Measurements from ENCODE around the gene GATAD1. TPM values are rescaled to one million over a fixed set of nuclear protein-coding genes. Genes with fewer than 3 reads are reported as not detected.

The GATAD1 gene
- total and polyA plus RNA-seq, 12 donors = 10.0 to 25.2 (median 14.2) TPM

DNA sequence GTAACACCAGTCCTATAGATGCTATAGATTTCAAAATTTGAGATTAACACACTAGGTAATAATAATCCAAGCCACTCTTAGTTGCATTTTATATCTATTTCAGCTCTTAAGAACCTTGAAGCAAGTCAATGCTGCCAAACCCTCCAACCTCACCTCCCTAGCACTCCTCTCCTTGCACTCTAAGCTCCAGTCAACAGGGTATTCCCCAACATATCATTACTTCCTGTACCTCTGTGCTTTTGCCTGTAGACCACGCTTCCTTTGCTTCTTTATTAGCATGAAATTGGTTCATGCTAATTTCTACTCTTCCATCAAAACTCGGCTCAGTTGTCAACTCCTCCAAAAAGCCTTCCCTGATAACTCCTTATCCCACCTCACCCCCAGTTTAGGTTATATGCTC lies 56.5 kb downstream of the GATAD1 start:
- WGBS, 2 donors = 91 to 92% methylated on average over 2 of the region's 2 CpGs
- DNase-seq = no peak
- H3K36me3 ChIP-seq = peaks cover 0 to 100% (median 39%) of the 10 kb centered on the region in 9 donors
- no peaks in the 10 kb centered on the region for H3K27me3 ChIP-seq
- TF ChIP-seq, protein P1, sequence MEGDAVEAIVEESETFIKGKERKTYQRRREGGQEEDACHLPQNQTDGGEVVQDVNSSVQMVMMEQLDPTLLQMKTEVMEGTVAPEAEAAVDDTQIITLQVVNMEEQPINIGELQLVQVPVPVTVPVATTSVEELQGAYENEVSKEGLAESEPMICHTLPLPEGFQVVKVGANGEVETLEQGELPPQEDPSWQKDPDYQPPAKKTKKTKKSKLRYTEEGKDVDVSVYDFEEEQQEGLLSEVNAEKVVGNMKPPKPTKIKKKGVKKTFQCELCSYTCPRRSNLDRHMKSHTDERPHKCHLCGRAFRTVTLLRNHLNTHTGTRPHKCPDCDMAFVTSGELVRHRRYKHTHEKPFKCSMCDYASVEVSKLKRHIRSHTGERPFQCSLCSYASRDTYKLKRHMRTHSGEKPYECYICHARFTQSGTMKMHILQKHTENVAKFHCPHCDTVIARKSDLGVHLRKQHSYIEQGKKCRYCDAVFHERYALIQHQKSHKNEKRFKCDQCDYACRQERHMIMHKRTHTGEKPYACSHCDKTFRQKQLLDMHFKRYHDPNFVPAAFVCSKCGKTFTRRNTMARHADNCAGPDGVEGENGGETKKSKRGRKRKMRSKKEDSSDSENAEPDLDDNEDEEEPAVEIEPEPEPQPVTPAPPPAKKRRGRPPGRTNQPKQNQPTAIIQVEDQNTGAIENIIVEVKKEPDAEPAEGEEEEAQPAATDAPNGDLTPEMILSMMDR (IDR thresholded peaks at IDR 0.05) = no peak
- no peak overlapping the region for H3K4me3 ChIP-seq
- no peaks in the 10 kb centered on the region for H3K9me3 ChIP-seq
- no peaks in the 10 kb centered on the region for H3K4me1 ChIP-seq
- H3K27ac ChIP-seq = no peak overlapping the region
- intact Hi-C loops (cut with DNase I) = no loop called here
- ATAC-seq = no peak

DNA sequence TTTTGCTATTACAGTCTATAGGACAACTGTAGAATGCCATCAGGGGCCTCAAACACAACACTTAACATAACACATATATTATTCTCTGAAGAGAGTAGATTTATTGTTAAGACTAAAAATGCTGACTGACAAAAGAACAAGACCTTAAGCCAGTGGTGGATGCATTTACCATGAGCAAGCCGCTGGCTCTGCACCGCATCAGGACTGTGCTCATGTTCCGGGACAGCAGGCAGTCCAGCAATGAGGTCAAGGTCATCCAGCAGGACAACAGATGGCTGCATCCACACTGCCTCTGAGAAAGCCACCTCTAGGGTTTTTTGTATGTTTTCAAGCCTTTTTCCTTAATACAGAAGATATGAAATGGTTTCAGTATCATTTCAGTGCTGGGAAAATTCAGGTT lies 57.3 kb downstream of the GATAD1 start:
- DNase-seq (no peak), ATAC-seq (peak in 5 of 8 donors; percentile 25 to 66 (median 62))
- H3K9me3 ChIP-seq = no peaks in the 10 kb centered on the region
- no peak overlapping the region for H3K27ac ChIP-seq
- WGBS, 2 donors = 76 to 81% methylated on average over 3 of the region's 3 CpGs
- H3K27me3 ChIP-seq = no peaks in the 10 kb centered on the region
- TF ChIP-seq, protein P1 (IDR thresholded peaks at IDR 0.05) = no peak
- no peaks in the 10 kb centered on the region for H3K4me1 ChIP-seq
- H3K36me3 ChIP-seq = peaks cover 0 to 100% (median 31%) of the 10 kb centered on the region in 9 donors
- no peak overlapping the region for H3K4me3 ChIP-seq
- intact Hi-C loops (cut with DNase I) = no loop called here

DNA sequence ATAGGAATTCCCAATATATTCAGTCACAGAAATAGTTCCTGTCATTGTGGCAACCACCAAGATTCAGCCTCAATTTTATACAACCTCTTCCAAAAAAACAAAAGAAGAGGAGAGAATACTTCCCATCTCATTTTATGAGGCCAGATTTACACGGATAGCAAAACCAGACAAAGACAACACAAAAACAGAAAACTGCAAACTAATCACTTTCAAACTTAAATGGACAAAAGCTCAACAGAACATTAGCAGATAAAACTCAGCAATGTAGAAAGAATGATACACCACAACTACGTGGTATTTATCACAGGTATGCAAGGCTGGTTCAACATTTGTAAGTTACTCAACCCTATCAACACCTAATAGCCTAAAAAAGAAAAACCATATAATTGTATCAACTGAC lies 59.1 kb downstream of the GATAD1 start:
- TF ChIP-seq, protein P1 (IDR thresholded peaks at IDR 0.05) = no peak
- DNase-seq (no peak), ATAC-seq (no peak)
- Histone ChIP-seq H3K27ac (no peak overlapping the region), H3K9me3 (no peaks in the 10 kb centered on the region), H3K27me3 (no peaks in the 10 kb centered on the region), H3K4me1 (no peaks in the 10 kb centered on the region), H3K4me3 (no peak overlapping the region), H3K36me3 (peaks cover 0 to 100% (median 22%) of the 10 kb centered on the region in 9 donors)
- intact Hi-C loops (cut with DNase I) = no loop called here
- WGBS, 2 donors = 73 to 78% methylated on average over 2 of the region's 2 CpGs

DNA sequence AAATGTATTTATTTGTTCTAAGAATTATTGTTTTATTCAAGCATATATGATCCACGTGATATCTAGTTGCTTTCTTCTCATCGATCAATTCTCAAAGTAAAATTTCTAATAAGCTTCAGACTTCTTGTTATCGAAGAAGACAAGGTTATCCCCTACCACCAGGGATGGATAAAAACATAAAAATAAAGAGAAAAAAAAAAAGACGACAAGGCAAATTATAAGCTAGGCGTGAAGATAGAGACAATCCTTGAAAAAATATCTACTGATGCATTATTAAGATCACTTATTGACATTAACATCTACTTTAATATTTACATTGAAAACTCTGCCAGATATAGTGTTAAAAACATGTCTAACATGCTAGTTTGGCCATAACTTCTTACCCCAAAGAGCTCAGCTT lies 61.7 kb downstream of the GATAD1 start:
- 98 to 99% methylated on average over 5 of the region's 5 CpGs for WGBS, 2 donors
- Histone ChIP-seq H3K36me3 (peaks cover 0 to 100% (median 18%) of the 10 kb centered on the region in 9 donors), H3K4me3 (no peak overlapping the region), H3K4me1 (no peaks in the 10 kb centered on the region), H3K27ac (no peak overlapping the region), H3K9me3 (no peaks in the 10 kb centered on the region), H3K27me3 (no peaks in the 10 kb centered on the region)
- intact Hi-C loops (cut with DNase I) = no loop called here
- DNase-seq (no peak), ATAC-seq (no peak)
- TF ChIP-seq, protein P1 (IDR thresholded peaks at IDR 0.05) = no peak

Other genes starting within 250 kb of the GATAD1 start
- 10 to 100 TPM; 21.9 to 40.8 (median 32.1) TPM for gene KRIT1, start 201.6 kb upstream of the GATAD1 start, total RNA-seq
- gene KRIT1, start 201.6 kb upstream of the GATAD1 start, polyA plus RNA-seq = 10 to 100 TPM; 12.0 to 18.6 TPM
- 10 to 100 TPM; 28.7 to 71.0 (median 45.7) TPM for gene ANKIB1, start 201.5 kb upstream of the GATAD1 start, total RNA-seq
- gene ANKIB1, start 201.5 kb upstream of the GATAD1 start, polyA plus RNA-seq = 10 to 100 TPM in 1 of 2 donors, 1 to 10 TPM in 1; 5.5 to 11.2 TPM
- not detected for gene ERVW-1, start 30.5 kb downstream of the GATAD1 start, total RNA-seq
- gene ERVW-1, start 30.5 kb downstream of the GATAD1 start, polyA plus RNA-seq = under 1 TPM in 1 of 2 donors, not detected in 1; 0.15 TPM
- 10 to 100 TPM; 13.0 to 19.8 (median 15.6) TPM for gene PEX1, start 81.0 kb downstream of the GATAD1 start, total RNA-seq
- 10 to 100 TPM in 1 of 2 donors, 1 to 10 TPM in 1; 4.1 to 14.1 TPM for gene PEX1, start 81.0 kb downstream of the GATAD1 start, polyA plus RNA-seq
- 10 to 100 TPM in 8 of 10 donors, 1 to 10 TPM in 2; 9.4 to 17.3 (median 10.2) TPM for gene RBM48, start 81.3 kb downstream of the GATAD1 start, total RNA-seq
- gene RBM48, start 81.3 kb downstream of the GATAD1 start, polyA plus RNA-seq = 1 to 10 TPM; 6.7 to 6.8 TPM
- 10 to 100 TPM in 4 of 10 donors, 1 to 10 TPM in 6; 8.0 to 16.1 (median 9.8) TPM for gene FAM133B, start 142.9 kb downstream of the GATAD1 start, total RNA-seq
- 10 to 100 TPM in 1 of 2 donors, 1 to 10 TPM in 1; 8.4 to 37.0 TPM for gene FAM133B, start 142.9 kb downstream of the GATAD1 start, polyA plus RNA-seq